HUDEP-2 (cell line): Measurements from ENCODE around the gene SLC25A39.
"Not testable (repeated sequence)": the region's sequence is repeated elsewhere in the genome, so short reads cannot be mapped to it uniquely, and the experiment has no call there.

Experiments
- DNase-seq, 76 experiments: peaks; one replicate each; lab custom pipeline; 2025; ENCODE audit not compliant: unreplicated experiment in 76 of 76; lab: John Stamatoyannopoulos, UW

Gene SLC25A39

GRCh38 chr17:44335968-44336367 is 11.3 kb upstream of the SLC25A39 start:
- DNase-seq: no peak

GRCh38 chr17:44335564-44335963 is 10.9 kb upstream of the SLC25A39 start:
- no peak for DNase-seq

GRCh38 chr17:44334727-44335126 is 10.1 kb upstream of the SLC25A39 start:
- no peak for DNase-seq

- DNase-seq: no peak
Measured at GRCh38 chr17:44334315-44334714, 9.7 kb upstream of the SLC25A39 start.

- no peak for DNase-seq
Measured at GRCh38 chr17:44333371-44333770, 8.7 kb upstream of the SLC25A39 start.

GRCh38 chr17:44331249-44331760 is 6.7 kb upstream of the SLC25A39 start:
- peak in 68 of 76 experiments; percentile 20 to 89 (median 59) for DNase-seq

GRCh38 chr17:44330263-44330662 is 5.6 kb upstream of the SLC25A39 start:
- not testable (repeated sequence) for DNase-seq

- DNase-seq: not testable (repeated sequence)
Measured at GRCh38 chr17:44329516-44329915, 4.9 kb upstream of the SLC25A39 start.

GRCh38 chr17:44327715-44328449 is 3.3 kb upstream of the SLC25A39 start:
- DNase-seq: no peak

- peak in 75 of 76 experiments; percentile 33 to 95 (median 91) for DNase-seq
Measured at GRCh38 chr17:44326861-44327444, 2.3 kb upstream of the SLC25A39 start.

- DNase-seq: peak in 1 of 76 experiments; percentile 32
Measured at GRCh38 chr17:44324092-44324570, 492 bp downstream of the SLC25A39 start.

- DNase-seq: peak in 2 of 76 experiments; percentile 16 to 18
Measured at GRCh38 chr17:44323359-44324091, 1.1 kb downstream of the SLC25A39 start.

GRCh38 chr17:44322236-44322895 is 2.3 kb downstream of the SLC25A39 start:
- DNase-seq: no peak

- DNase-seq: no peak
Measured at GRCh38 chr17:44321246-44322120, 3.1 kb downstream of the SLC25A39 start.

- no peak for DNase-seq
Measured at GRCh38 chr17:44320066-44320465, 4.6 kb downstream of the SLC25A39 start.

GRCh38 chr17:44318077-44318892 is 6.3 kb downstream of the SLC25A39 start:
- DNase-seq: peak in 1 of 76 experiments; percentile 24

GRCh38 chr17:44317545-44317944 is 7.1 kb downstream of the SLC25A39 start:
- no peak for DNase-seq

- peak in 4 of 76 experiments; percentile 18 to 29 (median 22) for DNase-seq
Measured at GRCh38 chr17:44315760-44316731, 8.6 kb downstream of the SLC25A39 start.
